PFSK-1 (cell line): ENCODE measurements around the gene SNX24. TPM values are rescaled to one million over a fixed set of nuclear protein-coding genes. Genes with fewer than 3 reads are reported as not detected.

Experiments
- FOXP2 ChIP-seq: optimal IDR thresholded peaks from 2 replicates; pipeline ENCODE3; 2011; ENCODE audit warnings: borderline replicate concordance, control low read depth, inconsistent platforms; ENCODE audit not compliant: insufficient read depth; ENCODE audit errors: extremely low read length, extremely low read depth
- POLR2AphosphoS5 ChIP-seq: IDR thresholded peaks from 2 replicates; pipeline ENCODE4 v1.6.1; 2012; ENCODE audit warnings: low read depth, mild to moderate bottlenecking, control low read depth, low read length, moderate library complexity
- REST ChIP-seq, 2 experiments: IDR thresholded peaks; 2 replicates each; pipeline versions ENCODE4 v1.6.1 to v1.8.0; 2011 to 2012; ENCODE audit warnings: low read depth in 2 of 2, low read length in 2 of 2, control low read depth in 1 of 2, inconsistent platforms in 1 of 2, mild to moderate bottlenecking in 1 of 2, moderate library complexity in 1 of 2; ENCODE audit not compliant: insufficient read depth in 1 of 2
- SIN3A ChIP-seq: IDR thresholded peaks from 2 replicates; pipeline ENCODE4 v1.6.1; 2012; ENCODE audit warnings: mild to moderate bottlenecking, low read length, moderate library complexity, borderline replicate concordance; ENCODE audit not compliant: insufficient read depth
- TAF1 ChIP-seq: IDR thresholded peaks from 2 replicates; pipeline ENCODE4 v1.6.1; 2012; ENCODE audit warnings: low read length, control low read depth, borderline replicate concordance; ENCODE audit not compliant: insufficient read depth
- polyA plus RNA-seq: library from polyadenylated mRNA; unstranded; fragments of >200 nt; gene quantifications from one replicate; pipeline ENCODE4 v1.2.1, GENCODE V29; 2012; ENCODE audit warnings: low read depth, missing spikeins; ENCODE audit not compliant: insufficient read length

The SNX24 gene, protein sequence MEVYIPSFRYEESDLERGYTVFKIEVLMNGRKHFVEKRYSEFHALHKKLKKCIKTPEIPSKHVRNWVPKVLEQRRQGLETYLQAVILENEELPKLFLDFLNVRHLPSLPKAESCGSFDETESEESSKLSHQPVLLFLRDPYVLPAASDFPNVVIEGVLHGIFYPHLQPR
- polyA plus RNA-seq = 18.2 TPM

GRCh38 chr5:122845229-122846050, at the start of gene SNX24:
SNX24 (plus strand) TSS chr5:122845613; CDS start chr5:122845634, 21 bp downstream.
- peak; percentile 39; the same call in 1 of the 2 replicates for TF ChIP-seq POLR2AphosphoS5
- peak; percentile 15 for TF ChIP-seq FOXP2
- no peak for TF ChIP-seq TAF1
- no peak for TF ChIP-seq SIN3A
- TF ChIP-seq REST (IDR thresholded peaks at IDR 0.05; ENCODE audit: insufficient read depth in 1 of 2, low read depth in 2 of 2, low read length in 2 of 2) = no peak

DNA sequence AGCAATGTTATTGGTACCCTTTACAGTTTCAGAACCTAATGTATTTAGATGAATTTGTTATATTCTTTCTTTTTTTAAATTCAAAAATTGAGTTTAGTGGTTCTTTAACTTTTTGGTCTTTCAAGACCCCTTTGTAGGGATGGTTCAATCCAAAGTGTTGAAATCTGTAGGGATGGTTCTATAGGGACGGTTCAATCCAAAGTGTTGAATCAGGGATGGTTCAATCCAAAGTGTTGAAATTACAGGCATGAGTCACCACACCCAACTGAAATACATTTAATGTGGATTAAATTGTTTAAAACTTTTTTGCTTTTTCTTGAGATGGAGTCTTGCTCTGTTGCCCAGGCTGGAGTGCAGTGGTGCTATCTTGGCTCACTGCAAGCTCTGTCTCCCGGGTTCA, 39.9 kb upstream of the SNX24 start:
- no peak for TF ChIP-seq FOXP2
- no peak for TF ChIP-seq POLR2AphosphoS5
- no peak for TF ChIP-seq REST (IDR thresholded peaks at IDR 0.05; ENCODE audit: insufficient read depth in 1 of 2, low read depth in 2 of 2, low read length in 2 of 2)
- no peak for TF ChIP-seq TAF1
- no peak for TF ChIP-seq SIN3A

GRCh38 chr5:122810405-122810804, 35.0 kb upstream of the SNX24 start:
- no peak for TF ChIP-seq SIN3A

- no peak for TF ChIP-seq SIN3A
- TF ChIP-seq POLR2AphosphoS5 = no peak
- TF ChIP-seq FOXP2 = no peak
- no peak for TF ChIP-seq REST (IDR thresholded peaks at IDR 0.05; ENCODE audit: insufficient read depth in 1 of 2, low read depth in 2 of 2, low read length in 2 of 2)
- TF ChIP-seq TAF1 = no peak
Measured at GRCh38 chr5:122815218-122815767, 30.1 kb upstream of the SNX24 start.

- TF ChIP-seq POLR2AphosphoS5 = no peak
- no peak for TF ChIP-seq SIN3A
- no peak for TF ChIP-seq TAF1
- TF ChIP-seq REST (IDR thresholded peaks at IDR 0.05; ENCODE audit: insufficient read depth in 1 of 2, low read depth in 2 of 2, low read length in 2 of 2) = no peak
- TF ChIP-seq FOXP2 = no peak
Measured at GRCh38 chr5:122816756-122817155, 28.7 kb upstream of the SNX24 start.
